Cardiac septum (tissue), 1 donor: ENCODE data around the gene UBE2Z. TPM values are rescaled to one million over a fixed set of nuclear protein-coding genes. Genes with fewer than 3 reads are reported as not detected.
"Not testable (repeated sequence)": the region's sequence is repeated elsewhere in the genome, so short reads cannot be mapped to it uniquely, and the experiment has no call there.

ENCODE experiments used
- DNase-seq: peaks from one replicate; pipeline ENCODE4 v3.0.0-alpha.2; 2020; ENCODE audit warnings: low spot score
- intact Hi-C: fragments of 100-400 bp; cut with DNase I; formaldehyde crosslinking; loops from one replicate; pipeline ENCODE4 v1.14.0; 2022
- long read RNA-seq: library from polyadenylated mRNA; unstranded; transcript quantifications from one replicate; pipeline ENCODE4 v2.0.0, GENCODE V29; 2021
- total RNA-seq: library from RNA; stranded (reverse); fragmentation: NEBNext Ultra II Directional; extraction: Animal tissue kit (Norgen Biotek cat#: 25700); gene quantifications from one replicate; pipeline ENCODE4 v1.2.1, GENCODE V29; 2021
- donor health status: DM: no; HTN: no; CAD: no.

Gene UBE2Z
- total RNA-seq: 46.1 TPM
- long read RNA-seq, full-length matches to known transcripts: 35 of 55 reads
- long read RNA-seq, partial matches to known transcripts: 2 of 55 reads
- long read RNA-seq, other reads (novel, unspliced or antisense): 18 of 55 reads

GRCh38 chr17:48908047-48908843 is at the start of gene UBE2Z:
TSS of gene UBE2Z (plus strand) at chr17:48908407. CDS start at chr17:48908504, 97 bp downstream.
- intact Hi-C loops: loop anchor here (1.0 to 5.0 kb wide), 2 partner anchors 16 to 34 kb away; partner anchors contain the start of genes ATP5MC1 and SNF8
- peak; percentile 97 for DNase-seq

GRCh38 chr17:48860034-48860433 is 48.2 kb upstream of the UBE2Z start:
- no peak for DNase-seq
- intact Hi-C loops: no loop called here

GRCh38 chr17:48860456-48860855 is 47.8 kb upstream of the UBE2Z start:
- no peak for DNase-seq
- intact Hi-C loops: no loop called here

DNA sequence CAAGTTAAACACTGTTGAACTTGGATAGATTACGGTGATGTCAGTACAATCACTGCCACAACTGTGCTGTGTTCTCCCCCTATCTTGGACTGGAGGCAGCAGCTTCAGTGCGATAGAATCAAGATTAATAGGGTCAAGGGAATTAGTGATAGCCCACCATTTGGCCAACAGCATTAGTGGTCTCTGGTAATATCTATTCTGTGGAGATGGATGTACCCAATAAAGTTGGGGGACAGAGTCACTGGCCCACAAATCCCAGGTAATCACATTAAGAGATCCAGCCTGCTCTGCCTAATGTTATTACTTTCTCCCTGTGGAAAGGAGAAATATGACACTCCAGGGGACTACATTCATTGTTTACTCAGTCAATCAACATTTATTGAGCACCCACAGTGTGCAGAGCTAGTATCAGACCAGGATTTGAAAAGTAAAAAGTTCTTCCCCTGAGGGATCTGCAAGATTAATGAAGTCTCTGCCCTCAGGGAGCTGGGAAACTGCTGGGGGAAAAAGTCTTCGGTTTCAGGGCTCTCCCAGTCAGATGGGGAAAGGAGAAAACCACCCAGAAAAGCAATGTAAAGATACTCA is 39.2 kb upstream of the UBE2Z start:
- intact Hi-C loops: no loop called here
- DNase-seq: no peak

DNA sequence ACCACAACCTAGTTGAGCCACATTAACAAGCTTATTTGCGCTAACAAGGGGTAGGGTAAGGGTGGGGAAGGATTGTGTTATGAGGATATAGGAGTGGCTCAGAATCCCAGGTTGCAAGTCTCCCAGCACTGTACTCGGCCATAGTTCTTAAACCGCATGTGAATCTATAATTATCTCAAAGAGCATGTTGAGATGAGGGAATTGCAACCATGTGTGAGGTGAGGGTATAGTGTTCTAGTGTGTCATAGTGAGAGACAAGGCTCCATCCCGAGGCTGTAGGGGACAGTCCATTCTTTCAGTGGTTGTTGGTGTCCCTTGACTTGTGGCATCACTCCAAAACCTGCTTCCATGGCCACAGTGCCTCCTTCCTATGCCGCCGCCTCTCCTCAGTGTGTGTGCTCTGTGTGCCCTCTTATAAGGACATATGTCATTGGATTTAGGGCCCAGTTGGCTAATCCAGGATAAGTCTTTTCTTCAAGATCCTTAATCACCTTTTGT is 38.3 kb upstream of the UBE2Z start:
- intact Hi-C loops: no loop called here
- no peak for DNase-seq

GRCh38 chr17:48871035-48871550 is 37.1 kb upstream of the UBE2Z start:
- no peak for DNase-seq
- intact Hi-C loops: no loop called here

DNA sequence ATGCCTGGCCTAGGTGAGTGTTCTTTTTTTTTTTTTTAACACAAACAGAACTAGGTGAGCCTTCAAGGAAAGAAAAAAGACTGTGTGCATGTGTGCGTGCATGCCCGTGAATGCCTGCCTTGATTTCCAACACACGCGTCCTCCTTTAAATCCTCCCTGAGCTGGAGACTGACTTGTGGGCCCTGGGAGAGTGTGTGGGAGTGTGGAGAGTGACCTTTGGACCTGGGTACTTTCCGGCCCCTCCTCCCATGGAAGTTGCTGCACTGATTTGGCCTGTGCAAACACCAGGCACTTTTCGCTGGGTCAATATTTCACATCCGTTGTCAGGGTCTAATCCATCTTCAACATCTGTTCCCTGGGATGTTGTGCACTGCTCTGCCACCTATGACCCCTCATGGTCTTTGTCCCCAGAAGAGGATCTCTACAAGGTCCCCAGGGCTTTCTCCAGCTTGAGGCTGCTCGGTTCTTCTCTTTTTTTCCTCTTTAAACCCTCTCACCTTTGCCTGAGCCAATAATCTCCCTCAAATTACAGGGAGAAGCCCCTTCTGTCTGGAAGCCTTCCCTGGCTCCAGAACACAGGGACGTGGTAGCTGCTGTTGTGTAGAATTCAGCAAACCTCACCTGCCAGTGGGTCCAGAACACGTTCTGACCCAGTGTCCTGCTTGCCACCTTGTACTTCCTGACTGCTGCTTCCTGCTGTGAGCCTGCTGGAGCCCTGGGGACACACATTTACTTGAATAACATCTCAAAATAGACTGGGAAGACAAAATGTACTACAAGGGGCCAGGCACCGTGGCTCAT is 36.5 kb upstream of the UBE2Z start:
- DNase-seq: no peak
- intact Hi-C loops: no loop called here

DNA sequence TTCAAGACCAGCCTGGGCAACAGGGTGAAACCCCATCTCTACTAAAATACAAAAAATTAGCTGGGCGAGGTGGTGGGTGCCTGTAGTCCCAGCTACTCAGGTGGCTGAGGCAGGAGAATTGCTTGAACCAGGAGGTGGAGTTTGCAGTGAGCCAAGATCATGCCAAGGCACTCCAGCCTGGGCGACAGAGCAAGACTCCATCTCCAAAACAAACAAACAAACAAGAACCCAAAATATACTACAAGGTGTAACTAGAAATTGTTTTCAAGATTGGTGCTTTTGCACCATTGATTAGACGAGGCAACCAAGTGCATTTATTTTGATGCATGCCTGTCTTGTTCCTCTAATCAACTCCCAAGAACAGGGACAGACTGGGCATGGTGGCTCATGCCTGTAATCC is 35.8 kb upstream of the UBE2Z start:
- intact Hi-C loops, DNase-seq: not testable (repeated sequence)

- intact Hi-C loops: no loop called here
- DNase-seq: no peak
Observed at GRCh38 chr17:48873209-48873608, 35.0 kb upstream of the UBE2Z start.

GRCh38 chr17:48873696-48874443 is 34.3 kb upstream of the UBE2Z start:
- DNase-seq: no peak
- intact Hi-C loops: no loop called here

DNA sequence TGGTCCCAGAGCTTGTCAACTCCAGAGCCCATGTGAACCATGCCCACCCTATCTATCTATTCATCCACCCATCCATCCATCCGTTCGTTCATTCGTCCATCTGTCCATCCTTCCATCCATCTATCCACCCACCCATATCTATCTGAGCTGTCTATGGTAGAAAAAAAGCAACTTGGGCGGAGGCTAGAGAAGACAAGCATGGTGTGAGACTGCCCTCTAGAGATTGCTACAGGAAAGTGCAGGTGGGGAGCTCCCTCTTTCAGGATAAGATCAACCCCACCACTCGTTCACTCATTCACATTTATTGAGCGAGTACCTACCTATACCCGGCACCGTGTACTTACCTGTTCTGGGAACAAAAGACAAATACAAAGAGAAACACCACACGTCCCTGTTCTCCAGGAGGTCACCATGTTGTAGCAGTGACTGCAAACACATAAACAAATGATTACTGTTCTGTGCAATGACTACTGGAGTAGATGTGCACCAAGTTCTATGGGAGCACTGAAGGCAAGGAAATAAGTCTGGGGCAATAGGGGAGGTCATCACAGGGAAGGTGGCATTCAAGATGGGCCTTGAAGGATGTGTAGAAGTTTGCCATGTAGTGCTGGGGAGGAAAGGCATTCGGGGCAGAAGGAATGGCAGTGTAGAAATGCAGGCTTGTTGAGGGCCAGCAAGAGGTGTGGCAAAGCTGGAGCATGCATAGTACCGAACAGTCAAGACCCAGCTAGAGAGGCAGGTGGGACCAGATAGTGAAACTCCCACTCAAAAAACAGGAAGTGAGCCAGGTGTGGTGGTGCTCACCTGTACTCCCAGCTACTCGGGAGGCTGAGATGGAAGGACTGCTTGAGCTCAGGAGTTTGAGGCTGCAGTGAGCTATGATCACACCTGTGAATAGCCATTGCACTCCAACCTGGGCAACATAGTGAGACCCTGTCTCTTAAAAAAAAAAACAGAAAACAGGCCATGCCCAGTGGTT is 29.0 kb upstream of the UBE2Z start:
- intact Hi-C loops: loop anchor here (2.0 to 5.0 kb wide), 3 partner anchors 64 to 202 kb away; no protein-coding TSS in a partner anchor
- DNase-seq: no peak

DNA sequence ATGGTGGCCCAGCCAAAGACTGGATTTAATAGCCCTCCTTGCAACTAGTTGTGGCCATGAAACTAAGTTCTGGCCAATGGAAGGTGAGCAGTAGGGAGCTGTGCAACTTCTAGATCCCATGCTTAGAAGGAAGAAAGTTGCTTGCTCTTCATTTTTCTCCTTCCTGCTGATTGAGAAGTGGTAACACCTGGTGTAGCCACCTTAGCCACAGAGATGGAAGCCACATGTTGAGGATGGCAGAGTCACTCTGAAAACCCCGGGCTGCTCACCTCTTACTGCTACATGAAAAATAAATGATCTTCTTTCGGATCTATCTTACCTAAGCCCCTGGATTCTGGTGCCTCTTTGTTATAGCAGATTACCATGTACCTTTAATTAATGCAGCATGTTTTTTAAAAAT is 25.9 kb upstream of the UBE2Z start:
- peak; percentile 5 for DNase-seq
- intact Hi-C loops: loop anchor here (5.0 kb wide), 1 partner anchor 160 kb away; the partner anchor contains the start of genes PRAC1 and PRAC2

GRCh38 chr17:48883171-48883570 is 25.0 kb upstream of the UBE2Z start:
- intact Hi-C loops: loop anchor here (5.0 kb wide), 1 partner anchor 161 kb away; the partner anchor contains the start of genes PRAC1 and PRAC2
- DNase-seq: no peak

DNA sequence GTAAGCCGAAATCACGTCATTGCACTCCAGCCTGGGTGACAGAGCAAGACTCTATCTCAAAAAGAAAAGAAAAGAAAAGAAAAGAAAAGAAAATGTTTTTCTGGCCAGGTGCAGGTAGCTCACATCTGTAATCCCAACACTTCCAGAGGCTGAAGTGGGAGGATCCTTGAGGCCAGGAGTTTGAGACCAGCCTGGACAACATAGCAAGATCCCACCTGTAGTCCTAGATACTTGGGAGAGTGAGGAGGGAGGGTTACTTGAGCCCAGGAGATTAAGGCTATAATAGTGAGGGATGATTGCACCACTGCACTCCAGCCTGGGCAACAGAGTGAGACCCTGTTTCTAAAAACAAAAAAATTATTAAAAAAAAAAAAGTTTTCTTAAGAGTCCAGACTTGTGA is 18.1 kb upstream of the UBE2Z start:
- intact Hi-C loops: loop anchor here (10.0 kb wide), 1 partner anchor 145 kb away; no protein-coding TSS in a partner anchor
- no peak for DNase-seq

DNA sequence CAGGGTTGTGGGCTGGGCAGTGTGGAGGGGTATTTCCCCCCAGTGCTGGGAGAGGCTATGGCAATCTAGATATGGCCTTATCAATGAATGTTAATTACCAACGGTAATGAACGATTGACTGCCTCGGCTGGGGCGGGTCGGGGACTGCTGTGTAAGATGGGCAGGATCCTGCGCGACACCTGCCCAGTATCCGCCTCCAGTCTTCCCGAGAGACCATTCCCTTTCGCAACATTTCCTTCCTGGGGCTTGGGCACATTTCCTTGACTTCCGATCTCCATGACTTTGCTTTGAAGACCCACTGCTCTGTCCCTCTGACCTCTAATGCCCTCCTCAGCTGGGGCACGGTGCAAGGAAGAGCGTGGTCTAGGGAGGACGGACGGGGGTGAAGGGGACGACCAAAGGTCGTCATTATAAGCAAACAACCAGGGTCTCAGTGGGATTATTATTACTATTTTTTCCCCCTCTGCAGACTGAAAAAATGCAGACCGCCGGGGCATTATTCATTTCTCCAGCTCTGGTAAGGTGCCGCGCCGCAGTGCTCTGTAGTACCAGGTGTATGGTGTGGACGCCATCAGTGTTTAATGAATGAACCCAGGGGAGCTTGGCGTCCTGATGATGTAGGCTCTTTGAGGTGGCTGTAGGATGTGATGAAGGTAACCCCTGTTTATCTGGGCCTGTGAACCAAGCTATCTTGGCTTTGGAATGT is 15.1 kb upstream of the UBE2Z start:
- intact Hi-C loops: loop anchor here (1.0 to 10.0 kb wide), 3 partner anchors 15 to 142 kb away; partner anchors contain the start of genes SNF8 and UBE2Z

DNA sequence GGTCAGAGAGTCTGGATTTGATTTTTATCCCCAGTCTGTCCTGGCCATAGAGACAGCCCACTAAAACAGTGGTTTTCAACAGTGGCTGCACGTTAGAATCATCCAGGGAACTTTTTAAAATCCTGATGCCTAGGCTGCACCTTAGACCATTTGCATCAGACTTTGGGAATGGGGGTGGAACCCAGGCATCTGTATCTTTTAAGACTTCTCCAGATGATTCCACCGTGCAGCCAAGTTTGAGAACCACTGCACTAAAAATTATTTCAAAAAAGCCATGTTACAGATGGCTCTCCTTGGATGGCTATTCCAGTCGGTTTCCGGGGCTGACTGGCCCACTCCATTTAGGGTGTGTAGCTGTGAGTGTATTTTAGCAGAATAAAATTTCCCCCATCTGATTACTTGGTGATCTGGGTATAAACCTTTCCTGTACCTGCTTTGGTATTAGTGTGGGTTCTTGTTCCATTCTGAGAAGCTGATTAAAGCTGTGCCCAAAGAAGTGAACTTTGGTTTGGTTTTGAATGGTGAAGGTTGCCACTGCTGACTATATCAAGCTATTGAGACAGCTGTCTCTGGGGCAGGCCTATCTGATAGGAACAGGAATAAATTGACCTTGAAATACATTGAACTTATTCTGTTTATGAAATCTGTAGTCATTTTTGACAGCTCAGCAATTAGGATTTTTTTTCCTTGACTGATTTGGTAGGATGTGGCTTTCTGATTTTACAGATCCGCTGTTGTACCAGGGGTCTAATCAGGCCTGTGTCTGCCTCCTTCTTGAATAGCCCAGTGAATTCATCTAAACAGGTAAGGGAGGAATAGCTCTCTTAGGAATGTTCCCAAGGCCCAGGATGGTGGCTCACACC is 14.3 kb upstream of the UBE2Z start:
- no peak for DNase-seq
- intact Hi-C loops: loop anchor here (2.0 to 10.0 kb wide), 2 partner anchors 51 to 141 kb away; partner anchors contain the start of gene SNF8

More for the DNA sequence above, 15.1 kb upstream of the UBE2Z start:
- DNase-seq: no peak
